Cardiac muscle cell (in vitro differentiated cells and primary cell): ENCODE data around the gene ADCY5. TPM values are rescaled to one million over a fixed set of nuclear protein-coding genes. Genes with fewer than 3 reads are reported as not detected.
A peak's percentile ranks its signal among the peaks of the same experiment; 100 is the strongest.

Source experiments
- DNase-seq, 2 donors: peaks; one replicate each; pipeline versions ENCODE4 v3.0.0 to v3.0.0-alpha.2; 2010 to 2017; ENCODE audit warnings: low read depth in 1 of 2, low spot score in 1 of 2
- H3K27ac ChIP-seq: fragments of 200-600 bp; sonication (generic); 2 replicates; pipeline ENCODE4 v1.5.1; 2016
- H3K27me3 ChIP-seq: fragments of 200-600 bp; sonication (generic); 2 replicates; pipeline ENCODE4 v1.6.0; 2016; ENCODE audit warnings: control low read depth
- H3K36me3 ChIP-seq: fragments of 200-600 bp; sonication (generic); 2 replicates; pipeline ENCODE4 v1.5.1; 2016; ENCODE audit warnings: control low read depth
- H3K4me1 ChIP-seq: fragments of 200-600 bp; sonication (generic); 2 replicates; pipeline ENCODE4 v1.8.1; 2017; ENCODE audit warnings: low read depth, mild to moderate bottlenecking, mixed run types
- H3K4me3 ChIP-seq: fragments of 200-600 bp; sonication (generic); 2 replicates; pipeline ENCODE4 v1.5.1; 2016; ENCODE audit warnings: mild to moderate bottlenecking
- H3K9me3 ChIP-seq: fragments of 200-600 bp; sonication (generic); 2 replicates; pipeline ENCODE4 v1.5.1; 2017; ENCODE audit warnings: low read depth, mild to moderate bottlenecking, control low read depth
- polyA plus RNA-seq: library from polyadenylated mRNA; unstranded; fragments of >200 nt; fragmentation: Nextera tagmentation; extraction: Ambion mirVana; gene quantifications from 2 replicates; pipeline ENCODE4 v1.2.1, GENCODE V29; 2016
- total RNA-seq: library from RNA; depleted of rRNA; stranded (reverse); fragments of >200 nt; gene quantifications from 2 replicates; pipeline ENCODE4 v1.2.3, GENCODE V29; 2016
- TF ChIP-seq, protein P1 (sequence below): IDR thresholded peaks from 2 replicates; pipeline ENCODE4 v1.5.1; 2012; ENCODE audit warnings: low read depth, mild to moderate bottlenecking, low read length

The ADCY5 gene
- total and polyA plus RNA-seq, 2 experiments from 2014 or later, result 38.4 to 93.7 TPM

DNA sequence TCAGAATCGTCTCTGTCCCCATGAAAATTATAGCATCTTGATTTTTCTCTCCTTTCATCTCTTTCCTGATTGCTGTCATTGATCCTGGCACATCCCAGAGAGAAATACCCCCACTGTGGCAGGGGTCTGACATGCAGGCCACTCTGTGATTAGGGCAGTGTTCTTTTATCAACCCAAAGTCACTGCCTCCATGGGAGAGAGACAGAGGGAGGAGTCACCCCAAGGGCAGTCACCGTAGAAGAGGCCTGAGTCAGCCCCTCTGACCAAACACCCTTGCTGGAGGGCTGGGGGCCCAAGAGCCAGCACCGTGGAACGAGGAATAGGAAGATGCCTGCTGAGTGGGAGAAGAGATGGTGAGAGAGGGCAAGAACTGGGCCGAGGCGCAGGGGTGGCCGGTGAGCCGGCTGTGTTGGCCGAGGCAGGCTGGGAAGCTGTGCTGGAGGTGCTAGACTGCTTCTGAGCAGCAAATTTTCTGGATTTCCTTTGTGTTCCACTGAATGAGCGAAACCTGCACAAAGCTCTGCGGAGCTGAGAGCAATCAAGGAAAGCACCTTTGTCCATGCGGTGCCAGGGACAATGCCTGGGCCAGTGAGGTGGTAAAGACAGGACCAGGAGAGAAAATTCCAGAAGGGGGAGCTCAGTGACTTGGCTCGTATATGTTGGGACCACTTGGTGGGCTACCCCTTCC lies 103.8 kb downstream of the ADCY5 start:
- H3K27ac ChIP-seq, result peak overlapping the region; percentile 58
- no peaks in the 10 kb centered on the region for H3K36me3 ChIP-seq
- H3K9me3 ChIP-seq, result no peaks in the 10 kb centered on the region
- no peak for DNase-seq
- H3K4me1 ChIP-seq, result peaks cover 45% of the 10 kb centered on the region
- no peaks in the 10 kb centered on the region for H3K27me3 ChIP-seq
- H3K4me3 ChIP-seq, result no peak overlapping the region
- TF ChIP-seq, protein P1, sequence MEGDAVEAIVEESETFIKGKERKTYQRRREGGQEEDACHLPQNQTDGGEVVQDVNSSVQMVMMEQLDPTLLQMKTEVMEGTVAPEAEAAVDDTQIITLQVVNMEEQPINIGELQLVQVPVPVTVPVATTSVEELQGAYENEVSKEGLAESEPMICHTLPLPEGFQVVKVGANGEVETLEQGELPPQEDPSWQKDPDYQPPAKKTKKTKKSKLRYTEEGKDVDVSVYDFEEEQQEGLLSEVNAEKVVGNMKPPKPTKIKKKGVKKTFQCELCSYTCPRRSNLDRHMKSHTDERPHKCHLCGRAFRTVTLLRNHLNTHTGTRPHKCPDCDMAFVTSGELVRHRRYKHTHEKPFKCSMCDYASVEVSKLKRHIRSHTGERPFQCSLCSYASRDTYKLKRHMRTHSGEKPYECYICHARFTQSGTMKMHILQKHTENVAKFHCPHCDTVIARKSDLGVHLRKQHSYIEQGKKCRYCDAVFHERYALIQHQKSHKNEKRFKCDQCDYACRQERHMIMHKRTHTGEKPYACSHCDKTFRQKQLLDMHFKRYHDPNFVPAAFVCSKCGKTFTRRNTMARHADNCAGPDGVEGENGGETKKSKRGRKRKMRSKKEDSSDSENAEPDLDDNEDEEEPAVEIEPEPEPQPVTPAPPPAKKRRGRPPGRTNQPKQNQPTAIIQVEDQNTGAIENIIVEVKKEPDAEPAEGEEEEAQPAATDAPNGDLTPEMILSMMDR, result no peak

DNA sequence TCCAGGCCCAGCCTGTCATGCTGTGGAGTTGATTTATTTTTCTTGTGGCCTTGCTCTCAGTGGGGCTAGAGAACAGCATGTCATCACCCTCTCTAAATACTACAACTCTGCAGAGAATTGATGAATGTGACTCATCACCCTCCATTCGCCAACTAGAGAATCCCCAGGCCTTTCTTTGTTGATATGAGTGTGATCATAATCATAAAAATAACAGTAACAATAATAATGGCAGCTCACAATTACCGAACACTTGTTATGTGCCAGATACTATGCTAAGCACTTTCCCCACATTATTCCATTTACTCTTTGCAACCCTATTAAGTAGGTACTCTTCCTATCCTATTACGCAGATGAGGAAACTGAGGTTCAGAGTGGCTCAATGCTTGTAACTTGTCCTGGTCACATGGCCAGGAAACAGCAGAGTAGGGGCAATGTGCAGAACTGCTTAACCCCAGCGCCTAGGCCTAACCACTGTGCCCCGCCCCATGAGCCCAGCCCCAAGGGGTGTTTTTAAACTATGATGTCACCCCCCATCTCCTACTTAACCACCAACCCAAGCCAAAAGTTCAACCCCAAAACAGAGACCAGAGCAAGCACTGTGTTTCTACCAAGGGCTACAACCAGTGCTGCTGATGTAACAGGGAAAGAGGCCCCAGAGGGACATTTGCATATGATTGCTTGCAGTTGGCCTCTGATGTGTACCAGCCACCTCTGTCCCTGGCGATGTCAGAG lies 104.5 kb downstream of the ADCY5 start:
- Histone ChIP-seq H3K4me3 (no peak overlapping the region), H3K27ac (peak overlapping the region; percentile 58), H3K27me3 (no peaks in the 10 kb centered on the region), H3K9me3 (no peaks in the 10 kb centered on the region), H3K4me1 (peaks cover 43% of the 10 kb centered on the region), H3K36me3 (no peaks in the 10 kb centered on the region)
- TF ChIP-seq, protein P1, result no peak
- DNase-seq, result peak; percentile 44 to 65

DNA sequence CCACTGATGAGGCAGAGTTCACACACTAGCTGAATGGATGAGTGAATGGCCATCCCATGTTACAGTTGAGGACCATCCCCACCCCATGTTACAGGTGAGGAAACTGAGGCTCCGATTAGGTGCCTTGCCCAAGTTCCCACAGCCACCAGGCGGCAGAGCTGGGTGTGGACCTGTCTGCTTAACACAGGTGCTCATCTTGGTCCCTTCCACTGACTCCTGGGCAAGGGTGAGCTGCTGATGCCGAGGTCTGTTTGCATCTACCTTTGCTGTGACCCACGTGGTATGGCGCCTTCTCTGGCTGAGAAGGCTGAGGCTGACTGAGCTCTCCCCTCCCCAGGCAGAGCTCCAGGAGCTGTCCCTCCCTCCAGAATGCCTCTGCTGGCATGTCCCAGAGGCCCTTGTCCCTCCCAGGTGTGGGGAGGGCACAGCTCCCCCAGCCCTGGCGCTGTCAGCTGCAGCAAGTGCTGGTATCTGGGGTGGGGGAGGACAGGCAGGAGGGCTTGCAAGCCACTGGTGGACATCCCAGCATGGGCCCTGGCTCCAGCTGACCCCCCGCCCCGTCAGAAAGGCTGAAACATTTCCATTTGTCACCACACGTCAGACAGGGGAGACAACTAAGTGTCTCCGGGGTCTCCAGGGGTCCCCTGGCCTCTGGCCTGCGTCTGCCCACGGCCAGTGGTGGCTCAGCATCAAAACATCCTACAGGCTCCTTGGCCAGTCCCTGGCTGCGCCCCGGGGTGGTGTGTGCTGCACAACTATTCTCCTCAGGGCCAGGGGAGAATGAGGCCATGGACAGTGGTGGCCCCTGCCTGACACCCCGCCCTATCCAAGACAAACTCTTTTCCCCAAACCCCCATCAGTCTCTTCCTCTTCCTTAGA lies 105.4 kb downstream of the ADCY5 start:
- Histone ChIP-seq H3K4me1 (peaks cover 43% of the 10 kb centered on the region), H3K4me3 (no peak overlapping the region), H3K27me3 (no peaks in the 10 kb centered on the region), H3K36me3 (no peaks in the 10 kb centered on the region), H3K9me3 (no peaks in the 10 kb centered on the region), H3K27ac (peak overlapping the region; percentile 58)
- TF ChIP-seq, protein P1, result no peak
- peak in 1 of 2 donors; percentile 63 for DNase-seq

DNA sequence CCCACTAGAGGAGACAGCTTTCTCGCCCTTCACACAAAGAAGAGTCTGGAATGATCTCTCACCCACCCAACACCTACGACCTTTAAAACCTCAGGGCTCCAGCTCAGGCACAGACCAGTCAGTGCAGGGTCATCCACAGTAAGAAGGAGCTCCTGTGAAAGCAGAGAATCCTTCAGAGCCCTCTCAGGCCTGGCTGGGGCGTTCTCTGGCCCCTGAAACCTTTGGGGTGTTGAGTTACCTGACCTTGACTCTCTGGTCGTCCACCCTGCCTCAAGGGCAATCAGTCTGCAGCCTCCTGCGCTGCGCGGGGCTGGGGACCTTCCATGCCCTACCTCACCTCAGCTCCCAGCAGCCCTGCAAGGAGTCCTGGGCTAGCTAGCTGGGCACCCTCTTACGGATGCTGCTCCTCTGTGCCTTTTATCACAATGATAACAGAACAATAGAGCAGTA lies 106.2 kb downstream of the ADCY5 start:
- TF ChIP-seq, protein P1, result no peak
- Histone ChIP-seq H3K4me1 (peaks cover 43% of the 10 kb centered on the region), H3K9me3 (no peaks in the 10 kb centered on the region), H3K36me3 (no peaks in the 10 kb centered on the region), H3K4me3 (no peak overlapping the region), H3K27me3 (no peaks in the 10 kb centered on the region), H3K27ac (no peak overlapping the region)
- no peak for DNase-seq

DNA sequence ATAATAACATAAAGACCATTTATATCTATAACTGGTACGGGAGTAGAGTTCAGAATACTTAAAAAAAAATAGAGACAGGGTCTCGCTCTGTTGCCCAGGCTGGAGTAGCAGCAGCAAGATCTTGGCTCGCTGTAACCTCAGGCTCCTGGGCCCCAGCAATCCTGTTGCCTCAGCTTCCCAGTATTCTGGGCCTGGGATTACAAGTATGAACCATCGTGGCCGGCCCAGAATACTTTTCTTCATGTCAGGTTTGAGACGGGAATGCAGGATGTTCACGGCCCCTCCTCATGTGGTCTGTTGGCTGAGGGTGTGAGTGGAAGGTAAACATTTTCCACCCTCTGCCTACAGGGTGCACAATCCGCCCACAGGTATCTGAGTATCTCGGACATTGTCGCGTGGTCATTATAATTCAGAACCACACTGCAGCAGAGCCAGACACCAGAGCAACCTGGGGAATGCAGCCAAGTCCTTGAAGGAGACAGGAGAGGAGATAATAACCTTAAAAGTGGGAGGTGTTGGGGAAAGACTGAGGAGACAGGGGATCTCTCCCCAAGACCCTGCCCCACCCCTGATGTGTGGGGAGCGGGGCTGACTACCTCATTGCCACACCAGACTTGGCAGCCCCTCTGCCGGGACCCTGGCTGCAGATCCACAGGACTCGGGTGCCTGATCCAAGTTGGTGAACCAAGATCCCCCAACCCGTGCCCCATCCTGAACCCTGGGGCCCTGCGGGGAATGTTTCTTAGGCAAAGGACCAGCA lies 106.8 kb downstream of the ADCY5 start:
- Histone ChIP-seq H3K27ac (no peak overlapping the region), H3K36me3 (no peaks in the 10 kb centered on the region), H3K27me3 (no peaks in the 10 kb centered on the region), H3K4me1 (peaks cover 43% of the 10 kb centered on the region), H3K9me3 (no peaks in the 10 kb centered on the region), H3K4me3 (no peak overlapping the region)
- DNase-seq, result no peak
- TF ChIP-seq, protein P1, result no peak
